H1 (cell line): Measurements from ENCODE around the gene KIF1B. TPM values are rescaled to one million over a fixed set of nuclear protein-coding genes. Genes with fewer than 3 reads are reported as not detected.

Experiments used
- CTCF ChIA-PET: fragments of 300-600 bp; sonication (Branson Sonifier 250); formaldehyde crosslinking; loops from one replicate; lab custom pipeline; 2021; ENCODE audit not compliant: partially characterized antibody; lab: Charles Lee
- POLR2A ChIA-PET: fragments of 300-600 bp; sonication (Branson Sonifier 250); formaldehyde crosslinking; loops from one replicate; lab custom pipeline; 2021; ENCODE audit warnings: inconsistent platforms; ENCODE audit not compliant: partially characterized antibody; lab: Charles Lee
- DNase-seq, 2 experiments: peaks; one replicate each; pipeline versions ENCODE4 v3.0.0 to v3.0.0-alpha.2; 2010 to 2022; ENCODE audit warnings: low spot score in 2 of 2, low read depth in 1 of 2, mixed read lengths in 1 of 2
- FAIRE-seq: peaks from 2 replicates; lab custom pipeline; 2011; peaks lifted over from hg19 to GRCh38; lab: Jason Lieb, UNC
- H2AFZ ChIP-seq: 2 replicates; pipeline ENCODE4 v1.8.1; 2012; ENCODE audit warnings: low read length, inconsistent platforms
- H2AK5ac ChIP-seq: 2 replicates; pipeline ENCODE4 v1.6.1; 2013; ENCODE audit warnings: low read depth, low read length
- H2BK120ac ChIP-seq: replicated peaks from 2 replicates; pipeline ENCODE3; 2013; ENCODE audit warnings: low read depth, low read length, inconsistent platforms
- H2BK12ac ChIP-seq: 2 replicates; pipeline ENCODE4 v1.6.1; 2013; ENCODE audit warnings: low read depth, low read length
- H2BK15ac ChIP-seq: 2 replicates; pipeline ENCODE4 v1.6.1; 2013; ENCODE audit warnings: low read length
- H2BK20ac ChIP-seq: 2 replicates; pipeline ENCODE4 v1.6.1; 2013; ENCODE audit warnings: low read length
- H2BK5ac ChIP-seq: 2 replicates; pipeline ENCODE4 v1.6.1; 2013; ENCODE audit warnings: low read depth, low read length
- H3K14ac ChIP-seq: 2 replicates; pipeline ENCODE4 v1.6.1; 2013; ENCODE audit warnings: inconsistent platforms; ENCODE audit not compliant: insufficient read length
- H3K18ac ChIP-seq: 2 replicates; pipeline ENCODE4 v1.6.1; 2013; ENCODE audit warnings: low read length; ENCODE audit errors: extremely low read depth
- H3K23ac ChIP-seq: 2 replicates; pipeline ENCODE4 v1.6.1; 2013; ENCODE audit warnings: inconsistent platforms; ENCODE audit not compliant: insufficient read length
- H3K23me2 ChIP-seq: 2 replicates; pipeline ENCODE4 v1.6.1; 2013; ENCODE audit warnings: low read depth, low read length
- H3K27ac ChIP-seq: 2 replicates; pipeline ENCODE4 v1.6.1; 2011; ENCODE audit warnings: low read depth, low read length, inconsistent platforms
- H3K27me3 ChIP-seq, 4 experiments: replicated peaks in 1 of 4; 1 replicate in 1 of 4; 2 replicates in 3 of 4; pipeline versions ENCODE4 v1.6.1 to v1.8.1; 2011 to 2013; ENCODE audit warnings: low read length in 3 of 4, mild to moderate bottlenecking in 3 of 4, inconsistent platforms in 2 of 4, mixed read lengths in 2 of 4, moderate library complexity in 1 of 4; ENCODE audit not compliant: control insufficient read depth in 3 of 4, insufficient read depth in 3 of 4; ENCODE audit errors: extremely low read depth in 1 of 4
- H3K36me3 ChIP-seq, 4 experiments: 2 replicates each; pipeline versions ENCODE4 v1.6.1 to v1.8.1; 2011 to 2013; ENCODE audit warnings: mild to moderate bottlenecking in 4 of 4, low read length in 3 of 4, moderate library complexity in 2 of 4, control low read depth in 1 of 4, inconsistent platforms in 1 of 4; ENCODE audit not compliant: insufficient read depth in 4 of 4, control insufficient read depth in 2 of 4
- H3K4ac ChIP-seq: replicated peaks from 2 replicates; pipeline ENCODE3; 2013; ENCODE audit warnings: low read length, low read depth, mixed read lengths, inconsistent platforms; ENCODE audit not compliant: insufficient read length
- H3K4me1 ChIP-seq, 4 experiments: replicated peaks in 1 of 4; 1 replicate in 1 of 4; 2 replicates in 3 of 4; pipeline versions ENCODE4 v1.6.1 to v1.8.1; 2011 to 2013; ENCODE audit warnings: low read length in 3 of 4, inconsistent platforms in 2 of 4, mixed read lengths in 1 of 4; ENCODE audit not compliant: insufficient read depth in 4 of 4, control insufficient read depth in 3 of 4
- H3K4me2 ChIP-seq, 2 experiments: 2 replicates each; pipeline versions ENCODE4 v1.6.1 to v1.8.1; 2011 to 2013; ENCODE audit warnings: low read depth in 2 of 2, low read length in 2 of 2, control low read depth in 1 of 2, inconsistent platforms in 1 of 2, mild to moderate bottlenecking in 1 of 2; ENCODE audit not compliant: insufficient read depth in 1 of 2
- H3K4me3 ChIP-seq, 4 experiments: fragments of 200-600, 300-600 bp in 1 of 4; sonication (generic), shearing (Covaris generic), sonication (Bioruptor Twin) in 1 of 4; 2 replicates each; pipeline versions ENCODE4 v1.5.1 to v1.8.1; 2011 to 2016; ENCODE audit warnings: low read length in 4 of 4, low read depth in 3 of 4, control low read depth in 2 of 4, inconsistent platforms in 2 of 4, mild to moderate bottlenecking in 2 of 4, mixed read lengths in 1 of 4, moderate library complexity in 1 of 4; ENCODE audit not compliant: insufficient read depth in 2 of 4; ENCODE audit errors: extremely low read depth in 1 of 4
- H3K56ac ChIP-seq: replicated peaks from 2 replicates; pipeline ENCODE3; 2013; ENCODE audit warnings: low read depth, mild to moderate bottlenecking, mixed read lengths, low read length, inconsistent platforms; ENCODE audit not compliant: insufficient read length
- H3K79me1 ChIP-seq: 2 replicates; pipeline ENCODE4 v1.6.1; 2013; ENCODE audit warnings: low read depth, low read length, control low read depth
- H3K79me2 ChIP-seq, 2 experiments: 2 replicates each; pipeline versions ENCODE4 v1.6.1 to v1.8.1; 2012 to 2013; ENCODE audit warnings: low read length in 2 of 2, mild to moderate bottlenecking in 2 of 2, inconsistent platforms in 1 of 2; ENCODE audit not compliant: insufficient read depth in 2 of 2, control insufficient read depth in 1 of 2
- H3K9ac ChIP-seq, 4 experiments: replicated peaks in 1 of 4; 1 replicate in 1 of 4; 2 replicates in 3 of 4; pipeline versions ENCODE4 v1.6.1 to v1.8.1; 2011 to 2013; ENCODE audit warnings: low read depth in 3 of 4, low read length in 3 of 4, control low read depth in 2 of 4, mild to moderate bottlenecking in 2 of 4, moderate library complexity in 2 of 4, inconsistent platforms in 1 of 4; ENCODE audit errors: extremely low read depth in 1 of 4
- H3K9me3 ChIP-seq, 2 experiments: 2 replicates each; pipeline versions ENCODE4 v1.6.1 to v1.8.1; 2012 to 2013; ENCODE audit warnings: mild to moderate bottlenecking in 2 of 2, moderate library complexity in 2 of 2, control low read depth in 1 of 2, inconsistent platforms in 1 of 2, low read depth in 1 of 2, low read length in 1 of 2, mixed read lengths in 1 of 2; ENCODE audit not compliant: insufficient read depth in 2 of 2
- H4K20me1 ChIP-seq, 2 experiments: replicated peaks in 1 of 2; 2 replicates each; pipeline versions ENCODE3 to v1.8.1; 2011 to 2013; ENCODE audit warnings: inconsistent platforms in 2 of 2, low read length in 2 of 2, mild to moderate bottlenecking in 1 of 2; ENCODE audit not compliant: insufficient read depth in 2 of 2, control insufficient read depth in 1 of 2
- H4K5ac ChIP-seq: 2 replicates; pipeline ENCODE4 v1.6.1; 2013; ENCODE audit warnings: low read length, low read depth, mixed read lengths, inconsistent platforms; ENCODE audit not compliant: insufficient read length
- H4K8ac ChIP-seq: 2 replicates; pipeline ENCODE4 v1.8.0; 2013; ENCODE audit warnings: mild to moderate bottlenecking, moderate library complexity, low read length, inconsistent platforms; ENCODE audit not compliant: insufficient read depth; ENCODE audit errors: extremely low read depth
- H4K91ac ChIP-seq: replicated peaks from 2 replicates; pipeline ENCODE3; 2013; ENCODE audit warnings: low read length, mixed read lengths, inconsistent platforms; ENCODE audit not compliant: insufficient read length
- JUND ChIP-seq: IDR thresholded peaks from 2 replicates; pipeline ENCODE4 v1.6.1; 2011; ENCODE audit warnings: mild to moderate bottlenecking, improper control_type of control experiment, low read length
- KDM1A ChIP-seq: fragments of 200-600, 300-600 bp; sonication (generic); IDR thresholded peaks from 2 replicates; pipeline ENCODE4 v1.7.1; 2016; ENCODE audit warnings: mild to moderate bottlenecking, low read length, borderline replicate concordance
- SIRT6 ChIP-seq: IDR thresholded peaks from one replicate; pipeline ENCODE4 v1.7.1; 2012; ENCODE audit warnings: low read length, inconsistent platforms
- WGBS, 2 experiments: shearing (Covaris generic) in 1 of 2; methylation state at CpG; one replicate each; pipeline versions ENCODE4 v1.1.6 to v1.1.7; 2013 to 2015; ENCODE audit warnings: low lambda C conversion rate in 2 of 2, mixed read lengths in 2 of 2, inconsistent platforms in 1 of 2, low coverage in 1 of 2, missing lambda C conversion rate in 1 of 2; ENCODE audit not compliant: insufficient replicate concordance in 2 of 2, insufficient coverage in 1 of 2, insufficient read length in 1 of 2; ENCODE audit errors: extremely low coverage in 1 of 2, missing lambda C conversion rate in 1 of 2; 5-methylcytosine and 5-hydroxymethylcytosine counted together
- polyA plus RNA-seq, 7 experiments: library from polyadenylated mRNA; depleted of rRNA in 3 of 7; stranded (reverse) in 5 of 7; unstranded in 2 of 7; fragments of >200 nt in 5 of 7; fragments of 200-250 nt in 2 of 7; gene quantifications; 1 replicate in 5 of 7; 2 replicates in 1 of 7; 4 replicates in 1 of 7; pipeline versions ENCODE4 v1.2.1 to v1.2.3, GENCODE V29; 2011 to 2013; ENCODE audit warnings: missing spikeins in 2 of 7, mixed read lengths in 2 of 7
- total RNA-seq: library from RNA; stranded (reverse); fragmentation: NEBNext Ultra II Directional; extraction: Animal tissue kit (Norgen Biotek cat#: 25700); gene quantifications from 2 replicates; pipeline ENCODE4 v1.2.1, GENCODE V29; 2021

Gene KIF1B
- total and polyA plus RNA-seq, 2 of the 8 experiments (the other 6 are each of a cell fraction or from before 2014, with no cell fraction given), result 39.1 to 74.2 TPM

GRCh38 chr1:10304295-10304694, 93.9 kb downstream of the KIF1B start:
- Histone ChIP-seq H3K4me3 (no peak overlapping the region), H3K56ac (no peak overlapping the region), H3K4me2 (no peak overlapping the region), H4K5ac (no peak overlapping the region), H3K18ac (no peak overlapping the region), H2BK120ac (no peak overlapping the region), H4K91ac (no peak overlapping the region), H3K23ac (no peak overlapping the region), H4K20me1 (peaks cover 0 to 1% of the 10 kb centered on the region in 2 experiments), H2BK12ac (no peak overlapping the region), H2BK20ac (no peak overlapping the region), H3K4me1 (no peaks in the 10 kb centered on the region), H2BK15ac (no peak overlapping the region), H2AK5ac (no peak overlapping the region), H3K27ac (no peak overlapping the region), H3K14ac (no peak overlapping the region), H3K9ac (no peak overlapping the region), H3K36me3 (peaks cover 4 to 25% (median 11%) of the 10 kb centered on the region in 4 experiments; a peak in 5 of 8 replicates), H3K79me2 (no peaks in the 10 kb centered on the region), H3K27me3 (no peaks in the 10 kb centered on the region), H3K9me3 (no peaks in the 10 kb centered on the region), H2AFZ (no peak overlapping the region), H2BK5ac (no peak overlapping the region), H3K23me2 (no peaks in the 10 kb centered on the region), H3K4ac (no peak overlapping the region), H4K8ac (peak overlapping the region; percentile 57; the same call in 1 of the 2 replicates), H3K79me1 (no peaks in the 10 kb centered on the region; the same call in 1 of the 2 replicates)
- 96% methylated on average over 11 of the region's 11 CpGs; no CpG with 5 or more reads in 1 of the 2 experiments for WGBS, 2 experiments
- no peak for DNase-seq
- POLR2A ChIA-PET, result no interaction called here
- CTCF ChIA-PET, result no interaction called here
- FAIRE-seq, result no peak
- TF ChIP-seq SIRT6, result no peak
- no peak for TF ChIP-seq KDM1A
- no peak for TF ChIP-seq JUND
